Measurements from ENCODE around the gene CEP41. TPM values are rescaled to one million over a fixed set of nuclear protein-coding genes. Genes with fewer than 3 reads are reported as not detected.

Gene CEP41
- total RNA-seq, 2 donors from 2014 or later: 5.0 to 11.5 TPM

- intact Hi-C loops (cut with DNase I): no loop called here
- DNase-seq (ENCODE audit: low spot score): no peak
Measured at GRCh38 chr7:130425796-130426195, 15.0 kb downstream of the CEP41 start.

GRCh38 chr7:130423501-130424037 lies 17.2 kb downstream of the CEP41 start:
- intact Hi-C loops (cut with DNase I): no loop called here
- DNase-seq (ENCODE audit: low spot score): no peak

GRCh38 chr7:130421684-130422083 lies 19.1 kb downstream of the CEP41 start:
- no peak for DNase-seq (ENCODE audit: low spot score)
- intact Hi-C loops (cut with DNase I): no loop called here

- intact Hi-C loops (cut with DNase I): no loop called here
Measured at GRCh38 chr7:130420943-130421578, 19.8 kb downstream of the CEP41 start.

GRCh38 chr7:130419658-130420057 lies 21.2 kb downstream of the CEP41 start:
- DNase-seq (ENCODE audit: low spot score): no peak
- intact Hi-C loops (cut with DNase I): no loop called here

More at GRCh38 chr7:130420943-130421578, 19.8 kb downstream of the CEP41 start:
- no peak for DNase-seq (ENCODE audit: low spot score)

GRCh38 chr7:130418306-130418705 lies 22.5 kb downstream of the CEP41 start:
- intact Hi-C loops (cut with DNase I): no loop called here
- DNase-seq (ENCODE audit: low spot score): no peak

GRCh38 chr7:130417213-130417612 lies 23.6 kb downstream of the CEP41 start:
- intact Hi-C loops (cut with DNase I): no loop called here

GRCh38 chr7:130415006-130415405 lies 25.8 kb downstream of the CEP41 start:
- intact Hi-C loops (cut with DNase I): no loop called here
- no peak for DNase-seq (ENCODE audit: low spot score)

More at GRCh38 chr7:130417213-130417612, 23.6 kb downstream of the CEP41 start:
- no peak for DNase-seq (ENCODE audit: low spot score)

GRCh38 chr7:130413201-130413600 lies 27.6 kb downstream of the CEP41 start:
- intact Hi-C loops (cut with DNase I): no loop called here

GRCh38 chr7:130410868-130411541 lies 29.8 kb downstream of the CEP41 start:
- intact Hi-C loops (cut with DNase I): no loop called here
- no peak for DNase-seq (ENCODE audit: low spot score)

More at GRCh38 chr7:130413201-130413600, 27.6 kb downstream of the CEP41 start:
- DNase-seq (ENCODE audit: low spot score): no peak

- intact Hi-C loops (cut with DNase I): loop anchor here in 1 of 2 donors (10.0 kb wide), 1 partner anchor 345 kb away; no protein-coding TSS in a partner anchor
- no peak for DNase-seq (ENCODE audit: low spot score)
Measured at GRCh38 chr7:130409712-130410072, 31.1 kb downstream of the CEP41 start.

- intact Hi-C loops (cut with DNase I): loop anchor here in 1 of 2 donors (10.0 kb wide), 1 partner anchor 346 kb away; no protein-coding TSS in a partner anchor
Measured at GRCh38 chr7:130409067-130409711, 31.6 kb downstream of the CEP41 start.

GRCh38 chr7:130405003-130405402 lies 35.8 kb downstream of the CEP41 start:
- no peak for DNase-seq (ENCODE audit: low spot score)
- intact Hi-C loops (cut with DNase I): loop anchor here in 1 of 2 donors (10.0 kb wide), 1 partner anchor 350 kb away; no protein-coding TSS in a partner anchor

More at GRCh38 chr7:130409067-130409711, 31.6 kb downstream of the CEP41 start:
- DNase-seq (ENCODE audit: low spot score): no peak

- no peak for DNase-seq (ENCODE audit: low spot score)
- intact Hi-C loops (cut with DNase I): loop anchor here in 1 of 2 donors (10.0 kb wide), 1 partner anchor 353 kb away; no protein-coding TSS in a partner anchor
Measured at GRCh38 chr7:130401578-130401977, 39.2 kb downstream of the CEP41 start.

GRCh38 chr7:130401101-130401500 lies 39.7 kb downstream of the CEP41 start:
- DNase-seq (ENCODE audit: low spot score): no peak
- intact Hi-C loops (cut with DNase I): loop anchor here in 1 of 2 donors (10.0 kb wide), 1 partner anchor 354 kb away; no protein-coding TSS in a partner anchor

- DNase-seq (ENCODE audit: low spot score): peak; percentile 17
- intact Hi-C loops (cut with DNase I): loop anchor here in 1 of 2 donors (10.0 kb wide), 1 partner anchor 355 kb away; no protein-coding TSS in a partner anchor
Measured at GRCh38 chr7:130400120-130400572, 40.7 kb downstream of the CEP41 start.

GRCh38 chr7:130398526-130399090 lies 42.2 kb downstream of the CEP41 start:
- no peak for DNase-seq (ENCODE audit: low spot score)
- intact Hi-C loops (cut with DNase I): no loop called here

- intact Hi-C loops (cut with DNase I): no loop called here
Measured at GRCh38 chr7:130397758-130398073, 43.1 kb downstream of the CEP41 start.

GRCh38 chr7:130397051-130397757 lies 43.6 kb downstream of the CEP41 start:
- intact Hi-C loops (cut with DNase I): no loop called here
- no peak for DNase-seq (ENCODE audit: low spot score)

More at GRCh38 chr7:130397758-130398073, 43.1 kb downstream of the CEP41 start:
- DNase-seq (ENCODE audit: low spot score): no peak
